ENCODE data around the gene MTMR12. TPM values are rescaled to one million over a fixed set of nuclear protein-coding genes. Genes with fewer than 3 reads are reported as not detected.
A peak's percentile ranks its signal among the peaks of the same experiment; 100 is the strongest.

MTMR12 gene
- total RNA-seq, 1 donor from 2014 or later: 23.6 TPM

DNA sequence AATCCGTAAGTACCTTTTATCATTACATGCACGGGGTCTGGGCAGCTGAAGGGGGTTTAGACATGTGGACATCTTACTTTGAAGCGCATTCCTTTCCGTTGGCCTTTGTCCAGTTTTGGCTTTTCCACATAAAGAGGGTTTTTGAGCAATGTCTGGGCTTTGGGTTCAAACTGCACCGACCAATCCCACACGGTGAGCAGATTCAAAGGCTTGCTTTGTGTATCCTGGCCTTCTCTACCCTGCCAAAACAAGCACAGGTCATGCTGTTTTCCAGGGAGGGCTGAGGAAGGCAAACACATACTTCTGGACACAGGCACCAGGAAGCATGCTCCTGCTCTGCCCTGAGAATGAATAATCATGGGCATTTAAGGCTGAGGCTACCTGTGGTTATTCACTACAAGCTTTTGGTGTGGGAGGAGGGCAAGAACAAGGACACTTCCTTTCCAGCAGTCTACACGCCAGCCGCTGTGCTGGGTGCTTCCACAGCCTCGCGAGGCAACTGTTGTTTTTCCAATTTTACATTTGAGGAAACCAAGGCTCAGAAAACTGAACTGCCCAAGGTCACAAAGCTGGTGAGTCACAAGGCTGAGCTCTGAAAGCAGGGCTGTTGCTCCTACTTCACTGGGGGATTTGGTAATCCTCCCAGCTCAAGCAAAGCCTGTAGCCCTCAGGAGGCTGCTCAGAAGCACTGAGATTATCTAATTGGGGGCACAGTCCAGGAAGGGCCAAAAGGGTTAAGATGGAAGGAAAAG is 78.9 kb downstream of the MTMR12 start:
- H3K4me3 Mint-ChIP-seq: no peak overlapping the region
- no peak for DNase-seq (ENCODE audit: low spot score in 2 of 2, unreplicated experiment in 2 of 2)
- peak overlapping the region; percentile 50 for H3K27ac Mint-ChIP-seq
- TF ChIP-seq, protein P1, sequence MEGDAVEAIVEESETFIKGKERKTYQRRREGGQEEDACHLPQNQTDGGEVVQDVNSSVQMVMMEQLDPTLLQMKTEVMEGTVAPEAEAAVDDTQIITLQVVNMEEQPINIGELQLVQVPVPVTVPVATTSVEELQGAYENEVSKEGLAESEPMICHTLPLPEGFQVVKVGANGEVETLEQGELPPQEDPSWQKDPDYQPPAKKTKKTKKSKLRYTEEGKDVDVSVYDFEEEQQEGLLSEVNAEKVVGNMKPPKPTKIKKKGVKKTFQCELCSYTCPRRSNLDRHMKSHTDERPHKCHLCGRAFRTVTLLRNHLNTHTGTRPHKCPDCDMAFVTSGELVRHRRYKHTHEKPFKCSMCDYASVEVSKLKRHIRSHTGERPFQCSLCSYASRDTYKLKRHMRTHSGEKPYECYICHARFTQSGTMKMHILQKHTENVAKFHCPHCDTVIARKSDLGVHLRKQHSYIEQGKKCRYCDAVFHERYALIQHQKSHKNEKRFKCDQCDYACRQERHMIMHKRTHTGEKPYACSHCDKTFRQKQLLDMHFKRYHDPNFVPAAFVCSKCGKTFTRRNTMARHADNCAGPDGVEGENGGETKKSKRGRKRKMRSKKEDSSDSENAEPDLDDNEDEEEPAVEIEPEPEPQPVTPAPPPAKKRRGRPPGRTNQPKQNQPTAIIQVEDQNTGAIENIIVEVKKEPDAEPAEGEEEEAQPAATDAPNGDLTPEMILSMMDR (IDR thresholded peaks at IDR 0.05; ENCODE audit: unreplicated experiment): no peak
- no peaks in the 10 kb centered on the region for H3K9me3 Mint-ChIP-seq
- peaks cover 30% of the 10 kb centered on the region for H3K4me1 Mint-ChIP-seq
- peaks cover 16% of the 10 kb centered on the region for H3K36me3 Mint-ChIP-seq
- no peaks in the 10 kb centered on the region for H3K27me3 Mint-ChIP-seq (ENCODE audit: low read depth)

DNA sequence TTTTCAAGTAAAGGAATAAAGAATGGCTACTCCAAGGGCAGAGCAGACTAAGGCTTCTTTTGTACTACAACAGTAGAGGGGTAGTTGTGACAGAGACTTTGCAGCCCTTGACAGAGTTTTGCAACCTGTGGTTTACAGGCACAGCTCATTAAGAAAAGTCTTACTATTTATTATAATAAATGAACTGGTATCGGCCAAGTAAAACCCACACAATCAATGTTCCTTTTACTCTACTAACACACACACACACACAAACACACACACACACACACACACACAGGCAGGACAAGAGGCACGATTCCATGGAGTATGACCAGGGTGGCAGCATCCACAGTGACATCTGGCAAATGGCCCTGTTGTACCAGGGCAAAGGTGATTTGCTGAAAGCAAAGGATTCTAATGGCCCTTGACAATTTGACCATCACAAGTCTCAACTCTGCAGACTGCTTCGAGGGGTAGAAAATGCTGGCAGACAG is 79.5 kb downstream of the MTMR12 start:
- no peak for DNase-seq (ENCODE audit: low spot score in 2 of 2, unreplicated experiment in 2 of 2)
- TF ChIP-seq, protein P1 (IDR thresholded peaks at IDR 0.05; ENCODE audit: unreplicated experiment): no peak
- no peaks in the 10 kb centered on the region for H3K27me3 Mint-ChIP-seq (ENCODE audit: low read depth)
- H3K4me1 Mint-ChIP-seq: peaks cover 33% of the 10 kb centered on the region
- no peak overlapping the region for H3K4me3 Mint-ChIP-seq
- no peak overlapping the region for H3K27ac Mint-ChIP-seq
- peaks cover 18% of the 10 kb centered on the region for H3K36me3 Mint-ChIP-seq
- no peaks in the 10 kb centered on the region for H3K9me3 Mint-ChIP-seq

GRCh38 chr5:32232441-32233219 is 80.1 kb downstream of the MTMR12 start:
- peak; percentile 27 to 73 for DNase-seq (ENCODE audit: low spot score in 2 of 2, unreplicated experiment in 2 of 2)
- Mint-ChIP-seq H3K36me3 (peaks cover 18% of the 10 kb centered on the region), H3K4me3 (no peak overlapping the region), H3K27me3 (ENCODE audit: low read depth) (no peaks in the 10 kb centered on the region), H3K4me1 (peaks cover 33% of the 10 kb centered on the region), H3K27ac (peak overlapping the region; percentile 18), H3K9me3 (no peaks in the 10 kb centered on the region)
- TF ChIP-seq, protein P1 (IDR thresholded peaks at IDR 0.05; ENCODE audit: unreplicated experiment): peak; percentile 86

DNA sequence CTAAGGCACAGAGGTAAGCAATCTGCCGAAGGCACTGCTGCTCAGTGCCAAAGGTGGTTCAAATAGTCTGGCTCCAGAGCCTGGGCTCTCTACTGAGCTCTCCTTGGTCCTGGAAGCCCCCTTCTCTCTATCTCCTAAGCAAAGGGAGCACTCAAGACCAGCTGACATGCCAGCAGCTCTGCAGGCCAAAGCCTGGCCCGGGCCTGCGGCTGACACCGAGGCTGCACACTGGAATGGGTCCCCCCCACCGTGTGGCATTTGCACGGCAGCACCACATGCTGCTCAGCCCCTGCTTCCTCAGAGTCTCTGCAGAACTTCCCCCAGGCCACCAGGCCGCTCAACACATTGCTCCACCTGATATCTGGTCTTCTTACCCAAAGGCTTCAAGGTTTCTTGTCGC is 80.8 kb downstream of the MTMR12 start:
- H3K4me1 Mint-ChIP-seq: peaks cover 33% of the 10 kb centered on the region
- H3K27ac Mint-ChIP-seq: no peak overlapping the region
- no peaks in the 10 kb centered on the region for H3K27me3 Mint-ChIP-seq (ENCODE audit: low read depth)
- no peak overlapping the region for H3K4me3 Mint-ChIP-seq
- TF ChIP-seq, protein P1 (IDR thresholded peaks at IDR 0.05; ENCODE audit: unreplicated experiment): no peak
- H3K9me3 Mint-ChIP-seq: no peaks in the 10 kb centered on the region
- H3K36me3 Mint-ChIP-seq: peaks cover 18% of the 10 kb centered on the region
- DNase-seq (ENCODE audit: low spot score in 2 of 2, unreplicated experiment in 2 of 2): no peak

GRCh38 chr5:32231241-32231640 is 81.5 kb downstream of the MTMR12 start:
- peak overlapping the region; percentile 20 for H3K27ac Mint-ChIP-seq
- no peaks in the 10 kb centered on the region for H3K9me3 Mint-ChIP-seq
- H3K27me3 Mint-ChIP-seq (ENCODE audit: low read depth): no peaks in the 10 kb centered on the region
- H3K36me3 Mint-ChIP-seq: peaks cover 21% of the 10 kb centered on the region
- H3K4me3 Mint-ChIP-seq: no peak overlapping the region
- H3K4me1 Mint-ChIP-seq: peaks cover 33% of the 10 kb centered on the region
- DNase-seq (ENCODE audit: low spot score in 2 of 2, unreplicated experiment in 2 of 2): no peak
- TF ChIP-seq, protein P1 (IDR thresholded peaks at IDR 0.05; ENCODE audit: unreplicated experiment): no peak
